ENCODE results near the gene HOTAIR. TPM values are rescaled to one million over a fixed set of nuclear protein-coding genes. Genes with fewer than 3 reads are reported as not detected.

HOTAIR gene
- total RNA-seq, 1 experiment from 2014 or later, result 7.9 TPM

- Histone ChIP-seq H3K9me2 (ENCODE audit: insufficient read depth) (no peaks in the 10 kb centered on the region), H4K20me1 (ENCODE audit: insufficient read depth) (no peaks in the 10 kb centered on the region), H3F3A (ENCODE audit: insufficient read depth, low read depth) (0 out of 2 replicates have a peak, but pooled peaks cover 10% of the 10 kb centered on the region), H3K4me1 (replicated peaks; ENCODE audit: insufficient read depth) (peaks cover 3% of the 10 kb centered on the region; the same call in 1 of the 2 replicates), H3K27ac (no peak overlapping the region), H3K4me3 (no peak overlapping the region), H3K4me2 (no peak overlapping the region), H3K9me3 (ENCODE audit: insufficient read depth, low read depth) (no peaks in the 10 kb centered on the region), H2AFZ (no peak overlapping the region), H3K36me3 (ENCODE audit: low read depth) (no peaks in the 10 kb centered on the region), H3K27me3 (ENCODE audit: insufficient read depth, low read depth) (no peaks in the 10 kb centered on the region), H3K79me2 (ENCODE audit: low read depth) (no peaks in the 10 kb centered on the region)
- CTCF ChIA-PET, result no interaction called here
- intact Hi-C loops (cut with micrococcal nuclease; ENCODE audit: unreplicated experiment), result no loop called here
- BruUV-seq (replicated peaks), result no TSS peak
- TF ChIP-seq, protein P1, sequence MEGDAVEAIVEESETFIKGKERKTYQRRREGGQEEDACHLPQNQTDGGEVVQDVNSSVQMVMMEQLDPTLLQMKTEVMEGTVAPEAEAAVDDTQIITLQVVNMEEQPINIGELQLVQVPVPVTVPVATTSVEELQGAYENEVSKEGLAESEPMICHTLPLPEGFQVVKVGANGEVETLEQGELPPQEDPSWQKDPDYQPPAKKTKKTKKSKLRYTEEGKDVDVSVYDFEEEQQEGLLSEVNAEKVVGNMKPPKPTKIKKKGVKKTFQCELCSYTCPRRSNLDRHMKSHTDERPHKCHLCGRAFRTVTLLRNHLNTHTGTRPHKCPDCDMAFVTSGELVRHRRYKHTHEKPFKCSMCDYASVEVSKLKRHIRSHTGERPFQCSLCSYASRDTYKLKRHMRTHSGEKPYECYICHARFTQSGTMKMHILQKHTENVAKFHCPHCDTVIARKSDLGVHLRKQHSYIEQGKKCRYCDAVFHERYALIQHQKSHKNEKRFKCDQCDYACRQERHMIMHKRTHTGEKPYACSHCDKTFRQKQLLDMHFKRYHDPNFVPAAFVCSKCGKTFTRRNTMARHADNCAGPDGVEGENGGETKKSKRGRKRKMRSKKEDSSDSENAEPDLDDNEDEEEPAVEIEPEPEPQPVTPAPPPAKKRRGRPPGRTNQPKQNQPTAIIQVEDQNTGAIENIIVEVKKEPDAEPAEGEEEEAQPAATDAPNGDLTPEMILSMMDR (conservative IDR thresholded peaks at IDR 0.05), result no peak
- no peak for TF ChIP-seq EZH2 (IDR thresholded peaks at IDR 0.05; ENCODE audit: low read depth)
- no peak for DNase-seq
- POLR2A ChIA-PET (ENCODE audit: unreplicated experiment), result interaction anchor here (0.6 kb wide), 1 partner anchor 158 kb away, joined by 4 read pairs; no protein-coding TSS in a partner anchor
Measured at GRCh38 chr12:53980104-53980801, 5.5 kb upstream of the HOTAIR start.

DNA sequence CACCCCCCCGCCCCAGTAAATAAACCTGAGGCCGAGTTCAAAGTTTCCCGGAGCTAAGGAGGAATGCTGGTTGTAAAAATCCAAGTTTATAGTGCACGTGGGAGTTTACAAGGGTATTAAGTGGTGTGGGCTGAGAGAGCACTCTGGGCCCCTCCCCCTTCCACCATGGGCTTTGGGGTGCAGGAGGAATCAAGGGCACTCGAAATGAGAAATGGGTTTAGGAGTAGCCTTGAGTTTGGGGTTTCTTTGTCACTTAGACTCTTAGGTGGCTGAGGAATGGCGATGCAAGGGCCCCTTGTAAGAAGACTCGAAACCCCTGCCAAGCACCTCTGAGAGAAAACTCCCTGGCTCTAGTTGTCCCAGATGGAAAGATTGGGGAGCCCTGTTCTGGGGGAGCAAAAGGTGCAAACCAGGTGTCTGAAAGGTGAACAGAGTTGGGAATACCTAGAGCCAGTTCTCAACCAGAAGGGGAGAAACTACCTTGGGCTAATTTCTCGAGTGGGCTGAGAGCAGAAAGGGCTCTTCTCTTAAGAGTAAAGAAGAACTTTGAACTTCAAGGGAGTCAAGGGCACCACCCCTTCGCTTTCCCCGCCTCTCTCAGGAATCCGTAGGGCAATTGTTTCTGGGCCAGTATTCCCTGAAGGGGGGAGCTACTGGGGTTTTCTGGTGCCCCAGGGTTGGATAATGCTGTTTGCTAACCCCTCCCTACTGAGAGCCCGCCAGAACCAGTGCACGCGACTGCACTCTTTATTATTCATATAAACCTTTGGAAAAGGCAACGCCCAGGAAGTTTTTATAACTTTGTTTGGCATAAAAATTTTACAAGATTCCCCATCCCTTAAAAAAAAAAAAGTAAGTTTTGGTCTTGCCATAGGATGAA lies 4.0 kb upstream of the HOTAIR start:
- intact Hi-C loops (cut with micrococcal nuclease; ENCODE audit: unreplicated experiment), result no loop called here
- BruUV-seq (replicated peaks), result no TSS peak
- no peak overlapping the region for H3K27ac ChIP-seq
- H3K9me3 ChIP-seq (ENCODE audit: insufficient read depth, low read depth), result no peaks in the 10 kb centered on the region
- no peaks in the 10 kb centered on the region for H3K27me3 ChIP-seq (ENCODE audit: insufficient read depth, low read depth)
- H2AFZ ChIP-seq, result no peak overlapping the region
- no peaks in the 10 kb centered on the region for H3K36me3 ChIP-seq (ENCODE audit: low read depth)
- no peaks in the 10 kb centered on the region for H4K20me1 ChIP-seq (ENCODE audit: insufficient read depth)
- ChIA-PET POLR2A (ENCODE audit: unreplicated experiment) (interaction anchor here (0.6 kb wide), 1 partner anchor 303 kb away, joined by 5 read pairs; the partner anchor contains the start of gene ATP5MC2), CTCF (no interaction called here)
- no peak for DNase-seq
- TF ChIP-seq, protein P1 (conservative IDR thresholded peaks at IDR 0.05), result no peak
- no peak for TF ChIP-seq EZH2 (IDR thresholded peaks at IDR 0.05; ENCODE audit: low read depth)
- no peak overlapping the region for H3K4me3 ChIP-seq
- no peaks in the 10 kb centered on the region for H3K79me2 ChIP-seq (ENCODE audit: low read depth)
- 0 out of 2 replicates have a peak, but pooled peaks cover 10% of the 10 kb centered on the region for H3F3A ChIP-seq (ENCODE audit: insufficient read depth, low read depth)
- no peak overlapping the region for H3K4me2 ChIP-seq
- H3K9me2 ChIP-seq (ENCODE audit: insufficient read depth), result no peaks in the 10 kb centered on the region
- H3K4me1 ChIP-seq (replicated peaks; ENCODE audit: insufficient read depth), result no peaks in the 10 kb centered on the region

- Histone ChIP-seq H3F3A (ENCODE audit: insufficient read depth, low read depth) (0 out of 2 replicates have a peak, but pooled peaks cover 10% of the 10 kb centered on the region), H3K4me3 (no peak overlapping the region), H3K27ac (no peak overlapping the region), H3K4me2 (no peak overlapping the region), H4K20me1 (ENCODE audit: insufficient read depth) (no peaks in the 10 kb centered on the region), H3K9me3 (ENCODE audit: insufficient read depth, low read depth) (no peaks in the 10 kb centered on the region), H3K9me2 (ENCODE audit: insufficient read depth) (no peaks in the 10 kb centered on the region), H3K4me1 (replicated peaks; ENCODE audit: insufficient read depth) (no peaks in the 10 kb centered on the region), H3K27me3 (ENCODE audit: insufficient read depth, low read depth) (no peaks in the 10 kb centered on the region), H2AFZ (no peak overlapping the region), H3K36me3 (ENCODE audit: low read depth) (no peaks in the 10 kb centered on the region), H3K79me2 (ENCODE audit: low read depth) (no peaks in the 10 kb centered on the region)
- DNase-seq, result no peak
- TF ChIP-seq EZH2 (IDR thresholded peaks at IDR 0.05; ENCODE audit: low read depth), result no peak
- TF ChIP-seq, protein P1 (conservative IDR thresholded peaks at IDR 0.05), result no peak
- POLR2A ChIA-PET (ENCODE audit: unreplicated experiment), result no interaction called here
- no TSS peak for BruUV-seq (replicated peaks)
- CTCF ChIA-PET, result no interaction called here
- intact Hi-C loops (cut with micrococcal nuclease; ENCODE audit: unreplicated experiment), result no loop called here
Measured at GRCh38 chr12:53977596-53978445, 3.1 kb upstream of the HOTAIR start.

Measured in PC-9 (cell line).